ENCODE results near the gene LBHD2.

GRCh38 chr14:103111232-103111868 is 27.3 kb downstream of the LBHD2 start:
- TF ChIP-seq CTCF (IDR thresholded peaks at IDR 0.05) = no peak
- no peak for TF ChIP-seq POLR2A (IDR thresholded peaks at IDR 0.05)

All from vagina (tissue), 2 donors.